ENCODE measurements around the gene DOK6. TPM values are rescaled to one million over a fixed set of nuclear protein-coding genes. Genes with fewer than 3 reads are reported as not detected.

Gene DOK6
- total and polyA plus RNA-seq, 8 donors = 2.9 to 19.1 (median 14.9) TPM

GRCh38 chr18:69635482-69635881 lies 234.8 kb downstream of the DOK6 start:
- H3K9me3 ChIP-seq = no peaks in the 10 kb centered on the region
- ATAC-seq (no peak), DNase-seq (no peak)
- no peak overlapping the region for H3K27ac ChIP-seq
- H3K27me3 ChIP-seq = no peaks in the 10 kb centered on the region
- no peaks in the 10 kb centered on the region for H3K36me3 ChIP-seq
- H3K4me3 ChIP-seq = no peak overlapping the region
- no peaks in the 10 kb centered on the region for H3K4me1 ChIP-seq
- intact Hi-C loops (cut with DNase I) = no loop called here
- TF ChIP-seq CTCF (IDR thresholded peaks at IDR 0.05) = no peak

- Histone ChIP-seq H3K27ac (no peak overlapping the region), H3K27me3 (no peaks in the 10 kb centered on the region), H3K4me1 (no peaks in the 10 kb centered on the region), H3K36me3 (no peaks in the 10 kb centered on the region), H3K9me3 (no peaks in the 10 kb centered on the region), H3K4me3 (no peak overlapping the region)
- intact Hi-C loops (cut with DNase I) = no loop called here
- TF ChIP-seq CTCF (IDR thresholded peaks at IDR 0.05) = no peak
- DNase-seq (peak in 1 of 4 donors; percentile 39), ATAC-seq (no peak)
Observed at GRCh38 chr18:69636529-69637301, 236.0 kb downstream of the DOK6 start.

GRCh38 chr18:69638056-69638455 lies 237.4 kb downstream of the DOK6 start:
- Histone ChIP-seq H3K27me3 (no peaks in the 10 kb centered on the region), H3K4me3 (no peak overlapping the region), H3K9me3 (no peaks in the 10 kb centered on the region), H3K27ac (no peak overlapping the region), H3K4me1 (no peaks in the 10 kb centered on the region), H3K36me3 (no peaks in the 10 kb centered on the region)
- ATAC-seq (no peak), DNase-seq (no peak)
- no peak for TF ChIP-seq CTCF (IDR thresholded peaks at IDR 0.05)
- intact Hi-C loops (cut with DNase I) = no loop called here

GRCh38 chr18:69647702-69648101 lies 247.0 kb downstream of the DOK6 start:
- H3K4me3 ChIP-seq = no peak overlapping the region
- TF ChIP-seq CTCF (IDR thresholded peaks at IDR 0.05) = no peak
- no peaks in the 10 kb centered on the region for H3K27me3 ChIP-seq
- no peaks in the 10 kb centered on the region for H3K9me3 ChIP-seq
- H3K4me1 ChIP-seq = no peaks in the 10 kb centered on the region
- DNase-seq (no peak), ATAC-seq (no peak)
- no peaks in the 10 kb centered on the region for H3K36me3 ChIP-seq
- no peak overlapping the region for H3K27ac ChIP-seq
- intact Hi-C loops (cut with DNase I) = no loop called here

- no peak overlapping the region for H3K4me3 ChIP-seq
- TF ChIP-seq CTCF (IDR thresholded peaks at IDR 0.05) = no peak
- H3K9me3 ChIP-seq = no peaks in the 10 kb centered on the region
- H3K27me3 ChIP-seq = no peaks in the 10 kb centered on the region
- DNase-seq = no peak
- ATAC-seq = no peak
- intact Hi-C loops (cut with DNase I) = no loop called here
- H3K36me3 ChIP-seq = no peaks in the 10 kb centered on the region
- no peak overlapping the region for H3K27ac ChIP-seq
- no peaks in the 10 kb centered on the region for H3K4me1 ChIP-seq
Observed at GRCh38 chr18:69648486-69648885, 247.8 kb downstream of the DOK6 start.

Data from left lung (tissue), 10 donors.